ENCODE measurements around the gene GTF2IRD1. TPM values are rescaled to one million over a fixed set of nuclear protein-coding genes. Genes with fewer than 3 reads are reported as not detected.
"Not testable (repeated sequence)": the region's sequence is repeated elsewhere in the genome, so short reads cannot be mapped to it uniquely, and the experiment has no call there.

GTF2IRD1 gene
- total RNA-seq, 1 experiment from 2014 or later, result not detected

DNA sequence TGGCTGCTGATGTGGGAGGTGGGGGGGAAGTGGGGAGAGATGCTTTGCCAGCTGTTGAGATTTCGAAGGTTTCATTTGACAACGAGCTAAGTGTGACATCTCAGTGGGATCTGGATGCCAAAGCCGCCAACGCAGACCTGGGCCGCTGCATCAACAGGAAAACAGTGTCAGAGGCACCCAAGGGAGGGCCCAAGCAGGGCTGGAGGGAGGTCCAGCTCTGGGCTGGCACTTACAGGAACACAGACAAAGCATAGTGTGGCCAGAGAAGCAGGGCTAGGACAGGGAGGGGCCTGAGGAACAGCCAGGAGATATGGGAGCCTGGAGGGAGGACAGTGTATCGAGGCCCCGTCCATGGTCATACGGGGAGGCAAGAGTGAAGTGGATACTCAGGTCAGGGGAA is 73.1 kb downstream of the GTF2IRD1 start:
- Histone ChIP-seq H3K36me3 (ENCODE audit: insufficient read depth, low read length) (no peaks in the 10 kb centered on the region), H3K4me1 (ENCODE audit: low read length) (no peaks in the 10 kb centered on the region), H3K4me2 (ENCODE audit: low read depth, low read length, poor library complexity, severe bottlenecking) (no peak overlapping the region), H3K79me2 (ENCODE audit: low read length) (no peaks in the 10 kb centered on the region), H3K27ac (ENCODE audit: low read length) (no peak overlapping the region), H4K20me1 (ENCODE audit: insufficient read depth, low read depth, low read length) (no peaks in the 10 kb centered on the region), H3K4me3 (ENCODE audit: low read length) (no peak overlapping the region), H3K27me3 (ENCODE audit: low read length) (no peaks in the 10 kb centered on the region), H3K9ac (ENCODE audit: low read length) (no peak overlapping the region), H3K9me2 (replicated peaks; ENCODE audit: insufficient read depth, low read length) (no peaks in the 10 kb centered on the region), H2AFZ (ENCODE audit: low read length) (no peak overlapping the region), H3K9me3 (ENCODE audit: low read length) (no peaks in the 10 kb centered on the region)
- no peak for DNase-seq

DNA sequence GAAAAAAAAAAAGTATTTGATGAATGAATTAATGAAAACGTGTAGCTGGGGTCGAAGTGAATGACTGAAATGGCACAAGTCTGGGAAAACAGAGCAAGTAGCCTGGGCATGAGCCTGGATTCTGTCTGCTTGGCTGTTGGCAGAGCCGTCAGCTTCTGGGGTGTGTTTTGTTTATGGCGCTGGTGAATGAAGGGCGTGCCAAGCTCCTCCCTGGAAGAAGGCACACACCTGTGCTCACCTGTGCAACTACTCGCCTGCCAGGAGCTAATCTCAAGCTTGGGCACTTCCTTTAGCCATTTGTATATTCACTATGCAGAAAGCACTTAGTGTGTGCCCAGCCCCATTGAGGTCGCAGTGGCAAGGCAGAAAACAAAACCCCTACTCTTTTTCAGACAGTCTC is 74.1 kb downstream of the GTF2IRD1 start:
- Histone ChIP-seq H3K27me3 (ENCODE audit: low read length) (no peaks in the 10 kb centered on the region), H3K79me2 (ENCODE audit: low read length) (no peaks in the 10 kb centered on the region), H3K4me3 (ENCODE audit: low read length) (no peak overlapping the region), H2AFZ (ENCODE audit: low read length) (no peak overlapping the region), H3K4me2 (ENCODE audit: low read depth, low read length, poor library complexity, severe bottlenecking) (no peak overlapping the region), H3K36me3 (ENCODE audit: insufficient read depth, low read length) (no peaks in the 10 kb centered on the region), H3K9ac (ENCODE audit: low read length) (no peak overlapping the region), H3K27ac (ENCODE audit: low read length) (no peak overlapping the region), H4K20me1 (ENCODE audit: insufficient read depth, low read depth, low read length) (no peaks in the 10 kb centered on the region), H3K9me2 (replicated peaks; ENCODE audit: insufficient read depth, low read length) (no peaks in the 10 kb centered on the region), H3K9me3 (ENCODE audit: low read length) (no peaks in the 10 kb centered on the region), H3K4me1 (ENCODE audit: low read length) (no peaks in the 10 kb centered on the region)
- DNase-seq, result no peak

DNA sequence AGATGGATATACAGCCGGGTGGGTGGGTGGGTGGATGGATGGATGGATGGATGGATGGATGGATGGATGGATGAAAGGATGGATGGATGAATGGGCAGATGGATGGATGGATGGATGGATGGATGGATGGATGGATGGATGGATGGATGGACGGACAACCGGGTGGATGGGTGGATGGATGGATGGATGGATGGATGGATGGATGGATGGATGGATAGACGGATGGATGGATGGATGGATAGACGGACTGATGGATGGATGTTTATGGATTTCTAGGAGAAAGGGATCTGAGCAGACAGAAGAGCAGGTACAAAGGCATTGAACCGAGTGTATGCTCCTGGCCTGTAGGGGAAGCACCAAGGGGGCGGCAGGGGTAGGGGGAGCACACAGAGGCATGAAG is 75.1 kb downstream of the GTF2IRD1 start:
- not testable (repeated sequence) for H3K4me1 ChIP-seq (ENCODE audit: low read length); H3K79me2 ChIP-seq (ENCODE audit: low read length); H3K4me2 ChIP-seq (ENCODE audit: low read depth, low read length, poor library complexity, severe bottlenecking); H3K9me2 ChIP-seq (replicated peaks; ENCODE audit: insufficient read depth, low read length); H3K27ac ChIP-seq (ENCODE audit: low read length); H3K9ac ChIP-seq (ENCODE audit: low read length); H2AFZ ChIP-seq (ENCODE audit: low read length); H3K27me3 ChIP-seq (ENCODE audit: low read length); H4K20me1 ChIP-seq (ENCODE audit: insufficient read depth, low read depth, low read length); DNase-seq; H3K36me3 ChIP-seq (ENCODE audit: insufficient read depth, low read length); H3K9me3 ChIP-seq (ENCODE audit: low read length); H3K4me3 ChIP-seq (ENCODE audit: low read length)

DNA sequence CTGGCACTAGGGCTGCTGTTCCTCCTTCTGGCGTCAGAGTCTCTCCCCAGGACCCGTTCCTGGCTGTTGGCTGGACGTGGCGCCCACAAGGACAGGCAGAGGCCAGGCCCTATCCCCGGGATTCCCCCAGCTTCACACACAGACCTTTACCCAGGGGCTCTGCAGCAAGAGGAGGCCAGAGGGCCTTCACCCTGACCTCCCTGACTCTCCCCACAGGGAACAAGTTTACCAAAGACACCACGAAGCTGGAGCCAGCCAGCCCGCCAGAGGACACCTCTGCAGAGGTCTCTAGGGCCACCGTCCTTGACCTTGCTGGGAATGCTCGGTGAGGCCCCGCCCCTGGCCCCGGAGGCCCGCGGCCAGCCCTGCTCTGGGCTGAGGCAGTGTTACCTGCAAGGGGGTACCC is 82.2 kb downstream of the GTF2IRD1 start:
- H3K27me3 ChIP-seq (ENCODE audit: low read length), result no peaks in the 10 kb centered on the region
- no peak overlapping the region for H2AFZ ChIP-seq (ENCODE audit: low read length)
- no peak overlapping the region for H3K4me3 ChIP-seq (ENCODE audit: low read length)
- H3K9me2 ChIP-seq (replicated peaks; ENCODE audit: insufficient read depth, low read length), result no peaks in the 10 kb centered on the region
- no peak overlapping the region for H3K27ac ChIP-seq (ENCODE audit: low read length)
- DNase-seq, result no peak
- no peaks in the 10 kb centered on the region for H3K36me3 ChIP-seq (ENCODE audit: insufficient read depth, low read length)
- no peaks in the 10 kb centered on the region for H3K9me3 ChIP-seq (ENCODE audit: low read length)
- H3K9ac ChIP-seq (ENCODE audit: low read length), result no peak overlapping the region
- no peaks in the 10 kb centered on the region for H3K4me1 ChIP-seq (ENCODE audit: low read length)
- no peak overlapping the region for H3K4me2 ChIP-seq (ENCODE audit: low read depth, low read length, poor library complexity, severe bottlenecking)
- no peaks in the 10 kb centered on the region for H3K79me2 ChIP-seq (ENCODE audit: low read length)
- no peaks in the 10 kb centered on the region for H4K20me1 ChIP-seq (ENCODE audit: insufficient read depth, low read depth, low read length)

DNA sequence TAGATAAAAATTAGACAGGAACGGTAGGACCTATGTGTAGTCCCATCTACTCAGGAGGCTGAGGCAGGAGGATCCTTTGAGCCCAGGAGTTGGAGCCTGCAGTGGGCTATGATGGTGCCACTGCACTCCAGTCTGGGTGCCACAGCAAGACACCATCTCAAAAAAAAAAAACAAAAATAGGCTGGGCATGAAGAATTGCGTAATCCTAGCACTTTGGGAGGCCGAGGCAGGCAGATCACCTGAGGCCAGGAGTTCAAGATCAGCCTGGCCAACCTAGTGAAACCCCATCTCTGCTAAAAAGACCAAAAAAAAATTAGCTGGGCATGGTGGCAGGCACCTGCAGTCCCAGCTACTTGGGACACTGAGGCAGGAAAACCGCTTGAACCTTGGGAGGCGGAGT is 88.2 kb downstream of the GTF2IRD1 start:
- H3K9me3 ChIP-seq (ENCODE audit: low read length); H3K27me3 ChIP-seq (ENCODE audit: low read length); H2AFZ ChIP-seq (ENCODE audit: low read length); H3K4me1 ChIP-seq (ENCODE audit: low read length); H3K9ac ChIP-seq (ENCODE audit: low read length); DNase-seq; H3K36me3 ChIP-seq (ENCODE audit: insufficient read depth, low read length); H3K27ac ChIP-seq (ENCODE audit: low read length); H3K4me3 ChIP-seq (ENCODE audit: low read length); H3K9me2 ChIP-seq (replicated peaks; ENCODE audit: insufficient read depth, low read length); H4K20me1 ChIP-seq (ENCODE audit: insufficient read depth, low read depth, low read length); H3K4me2 ChIP-seq (ENCODE audit: low read depth, low read length, poor library complexity, severe bottlenecking); H3K79me2 ChIP-seq (ENCODE audit: low read length): not testable (repeated sequence)

DNA sequence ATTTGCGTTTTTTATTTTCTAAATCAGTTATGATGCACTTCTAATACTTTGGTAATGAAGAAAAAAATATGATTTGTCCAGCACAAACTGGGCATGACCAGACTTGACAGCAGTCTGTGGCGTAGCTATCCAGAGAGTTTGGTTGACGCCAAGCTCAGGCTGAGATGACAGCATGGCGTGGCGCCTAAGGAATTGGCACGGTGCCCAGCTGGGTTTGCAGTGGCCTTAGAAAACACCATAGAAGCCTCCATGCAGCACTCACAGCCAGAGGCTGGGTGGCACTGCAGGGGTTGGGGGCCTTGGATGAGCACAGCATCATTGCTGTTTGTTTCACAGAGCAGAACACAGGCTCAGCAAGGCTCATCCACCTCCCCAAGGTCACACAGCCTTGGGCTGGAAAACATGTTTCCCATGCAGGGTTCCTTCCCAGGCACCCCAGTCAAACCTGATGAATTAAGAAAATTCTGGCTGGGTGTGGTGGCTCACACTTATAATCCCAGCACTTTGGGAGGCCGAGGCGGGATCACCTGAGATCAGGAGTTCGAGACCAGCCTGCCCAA is 88.9 kb downstream of the GTF2IRD1 start:
- H3K36me3 ChIP-seq (ENCODE audit: insufficient read depth, low read length), result no peaks in the 10 kb centered on the region
- H3K27me3 ChIP-seq (ENCODE audit: low read length), result no peaks in the 10 kb centered on the region
- no peaks in the 10 kb centered on the region for H3K9me2 ChIP-seq (replicated peaks; ENCODE audit: insufficient read depth, low read length)
- H4K20me1 ChIP-seq (ENCODE audit: insufficient read depth, low read depth, low read length), result no peaks in the 10 kb centered on the region
- H3K27ac ChIP-seq (ENCODE audit: low read length), result no peak overlapping the region
- H2AFZ ChIP-seq (ENCODE audit: low read length), result no peak overlapping the region
- no peak overlapping the region for H3K4me3 ChIP-seq (ENCODE audit: low read length)
- DNase-seq, result no peak
- no peak overlapping the region for H3K9ac ChIP-seq (ENCODE audit: low read length)
- H3K79me2 ChIP-seq (ENCODE audit: low read length), result no peaks in the 10 kb centered on the region
- H3K4me1 ChIP-seq (ENCODE audit: low read length), result no peaks in the 10 kb centered on the region
- no peak overlapping the region for H3K4me2 ChIP-seq (ENCODE audit: low read depth, low read length, poor library complexity, severe bottlenecking)
- H3K9me3 ChIP-seq (ENCODE audit: low read length), result peaks cover 5% of the 10 kb centered on the region; the same call in 1 of the 2 replicates

DNA sequence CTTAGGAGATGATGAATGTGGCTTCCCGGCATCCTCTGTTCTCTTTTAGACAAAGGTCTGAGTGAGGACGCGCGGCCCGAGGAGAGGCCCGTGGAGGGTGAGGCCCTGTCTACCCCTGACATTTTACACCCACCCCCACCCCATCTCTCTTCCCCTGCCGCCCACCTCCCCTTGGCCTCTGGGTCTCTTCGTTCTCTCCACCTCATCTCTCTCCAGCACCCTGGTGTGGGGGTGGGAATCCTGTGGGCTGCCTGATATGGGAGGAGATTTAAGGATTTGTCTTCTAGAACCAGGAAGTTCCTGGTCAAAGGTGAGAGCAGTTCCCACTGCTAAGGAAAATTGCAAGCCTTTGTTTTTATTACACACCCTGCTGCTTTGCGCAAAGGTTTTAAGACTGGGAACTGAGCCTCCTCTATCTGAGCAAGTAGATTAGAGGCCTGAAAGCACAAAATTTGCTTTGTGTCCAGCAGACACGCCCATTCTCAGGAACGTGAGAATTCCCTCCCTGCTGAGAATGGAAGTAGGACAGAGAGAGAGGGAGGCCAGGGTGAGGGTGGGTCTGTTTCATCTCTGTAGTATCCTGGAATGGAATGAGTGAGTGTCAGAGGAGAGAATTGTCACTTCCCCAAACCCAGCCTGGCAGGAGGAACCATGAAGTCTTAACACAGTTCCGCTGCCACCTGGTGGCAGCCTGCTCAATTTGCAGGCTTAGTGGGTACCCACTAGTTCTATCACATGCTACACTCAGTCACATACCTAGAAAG is 91.2 kb downstream of the GTF2IRD1 start:
- DNase-seq, result peak; percentile 87
- Histone ChIP-seq H3K27ac (ENCODE audit: low read length) (no peak overlapping the region), H3K4me3 (ENCODE audit: low read length) (no peak overlapping the region)

DNA sequence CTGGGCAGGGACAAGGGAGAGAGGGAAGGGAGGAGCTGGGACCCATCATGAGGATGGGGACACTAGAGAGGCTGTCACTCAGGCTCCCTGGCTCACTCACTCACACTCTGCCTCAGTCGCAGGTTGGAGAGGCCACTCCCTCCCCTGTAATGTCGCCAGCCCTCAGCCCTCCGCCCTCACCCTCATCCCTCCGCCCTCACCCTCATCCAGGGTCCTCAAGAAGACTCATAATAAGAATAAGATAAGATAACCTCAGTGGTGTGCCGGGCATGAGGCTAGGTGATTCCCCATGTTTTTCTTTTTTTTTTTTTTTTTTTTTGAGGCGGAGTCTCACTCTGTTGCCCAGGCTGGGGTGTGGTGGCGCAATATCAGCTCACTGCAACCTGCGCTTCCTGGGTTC is 92.2 kb downstream of the GTF2IRD1 start:
- H3K9ac ChIP-seq (ENCODE audit: low read length), result no peak overlapping the region
- no peak overlapping the region for H3K4me3 ChIP-seq (ENCODE audit: low read length)
- H2AFZ ChIP-seq (ENCODE audit: low read length), result no peak overlapping the region
- no peak for DNase-seq
- no peaks in the 10 kb centered on the region for H3K36me3 ChIP-seq (ENCODE audit: insufficient read depth, low read length)
- no peaks in the 10 kb centered on the region for H3K27me3 ChIP-seq (ENCODE audit: low read length)
- no peak overlapping the region for H3K4me2 ChIP-seq (ENCODE audit: low read depth, low read length, poor library complexity, severe bottlenecking)
- no peak overlapping the region for H3K27ac ChIP-seq (ENCODE audit: low read length)
- no peaks in the 10 kb centered on the region for H3K4me1 ChIP-seq (ENCODE audit: low read length)
- H4K20me1 ChIP-seq (ENCODE audit: insufficient read depth, low read depth, low read length), result no peaks in the 10 kb centered on the region
- no peaks in the 10 kb centered on the region for H3K79me2 ChIP-seq (ENCODE audit: low read length)
- H3K9me2 ChIP-seq (replicated peaks; ENCODE audit: insufficient read depth, low read length), result no peaks in the 10 kb centered on the region
- peaks cover 5% of the 10 kb centered on the region; the same call in 1 of the 2 replicates for H3K9me3 ChIP-seq (ENCODE audit: low read length)

More for the DNA sequence above, 91.2 kb downstream of the GTF2IRD1 start:
- Histone ChIP-seq H4K20me1 (ENCODE audit: insufficient read depth, low read depth, low read length) (no peaks in the 10 kb centered on the region), H3K9ac (ENCODE audit: low read length) (no peak overlapping the region), H3K36me3 (ENCODE audit: insufficient read depth, low read length) (no peaks in the 10 kb centered on the region), H3K9me2 (replicated peaks; ENCODE audit: insufficient read depth, low read length) (no peaks in the 10 kb centered on the region), H2AFZ (ENCODE audit: low read length) (no peak overlapping the region), H3K79me2 (ENCODE audit: low read length) (no peaks in the 10 kb centered on the region), H3K4me2 (ENCODE audit: low read depth, low read length, poor library complexity, severe bottlenecking) (no peak overlapping the region), H3K9me3 (ENCODE audit: low read length) (peaks cover 5% of the 10 kb centered on the region; the same call in 1 of the 2 replicates), H3K27me3 (ENCODE audit: low read length) (no peaks in the 10 kb centered on the region), H3K4me1 (ENCODE audit: low read length) (no peaks in the 10 kb centered on the region)

Measured in Karpas-422 (cell line).